BLaER1 (cell line): Measurements from ENCODE around the gene TRIM61.
"Not testable (repeated sequence)": the region's sequence is repeated elsewhere in the genome, so short reads cannot be mapped to it uniquely, and the experiment has no call there.

ENCODE experiments used
- H3K27ac ChIP-seq: shearing (Covaris generic); formaldehyde crosslinking; 2 replicates; pipeline ENCODE4 v1.8.1; 2022
- H3K27me3 ChIP-seq: shearing (Covaris generic); formaldehyde crosslinking; 2 replicates; pipeline ENCODE4 v1.8.1; 2022
- H3K36me3 ChIP-seq: shearing (Covaris generic); formaldehyde crosslinking; 2 replicates; pipeline ENCODE4 v1.8.1; 2022
- H3K4me1 ChIP-seq: shearing (Covaris generic); formaldehyde crosslinking; 2 replicates; pipeline ENCODE4 v1.8.1; 2022
- H3K4me2 ChIP-seq: shearing (Covaris generic); formaldehyde crosslinking; 2 replicates; pipeline ENCODE4 v1.8.1; 2022
- H3K4me3 ChIP-seq: shearing (Covaris generic); formaldehyde crosslinking; 2 replicates; pipeline ENCODE4 v1.8.1; 2022
- H3K9ac ChIP-seq: shearing (Covaris generic); formaldehyde crosslinking; 2 replicates; pipeline ENCODE4 v1.8.1; 2022
- H3K9me3 ChIP-seq: shearing (Covaris generic); formaldehyde crosslinking; 2 replicates; pipeline ENCODE4 v1.8.1; 2022
- H4K20me1 ChIP-seq: shearing (Covaris generic); formaldehyde crosslinking; 2 replicates; pipeline ENCODE4 v1.8.1; 2022
- Cebpa-rat ChIP-seq: shearing (Covaris generic); IDR thresholded peaks from 2 replicates; pipeline ENCODE4 v1.8.1; 2022

TRIM61 gene

GRCh38 chr4:165006456-165006855 lies 29.0 kb upstream of the TRIM61 start:
- Histone ChIP-seq H3K9ac (no peak overlapping the region), H3K27ac (no peak overlapping the region), H3K9me3 (no peaks in the 10 kb centered on the region), H3K36me3 (no peaks in the 10 kb centered on the region), H3K4me1 (no peaks in the 10 kb centered on the region), H4K20me1 (no peaks in the 10 kb centered on the region), H3K4me3 (no peak overlapping the region), H3K27me3 (no peaks in the 10 kb centered on the region), H3K4me2 (no peak overlapping the region)
- no peak for TF ChIP-seq Cebpa-rat

DNA sequence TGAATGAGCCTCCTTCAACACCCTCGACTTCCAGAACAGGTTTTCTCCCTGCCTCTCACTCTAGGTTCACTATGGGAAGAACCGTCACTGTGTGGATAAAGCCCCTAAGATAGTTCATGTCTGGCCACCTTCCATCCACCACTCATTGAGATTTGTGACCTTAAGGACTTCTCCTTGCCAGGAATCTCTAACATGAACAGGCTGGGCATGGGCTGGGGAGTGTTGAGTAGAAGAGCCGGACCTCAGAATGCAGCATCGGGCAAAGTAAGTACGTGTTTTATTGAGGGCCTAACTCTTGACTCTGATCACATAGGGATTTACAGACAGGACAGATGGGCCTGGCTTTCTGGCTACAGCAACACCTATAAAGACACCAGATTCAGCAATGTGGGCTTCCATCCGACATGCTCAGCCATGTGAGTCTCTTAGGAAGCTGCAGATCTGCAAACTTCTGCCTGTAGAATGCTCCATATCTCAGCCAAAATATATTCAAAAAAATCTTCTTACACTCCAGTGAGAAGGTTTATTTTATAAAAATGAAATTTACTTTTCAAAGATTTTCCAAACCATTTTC lies 28.0 kb upstream of the TRIM61 start:
- Histone ChIP-seq H4K20me1 (no peaks in the 10 kb centered on the region), H3K27me3 (no peaks in the 10 kb centered on the region), H3K9ac (no peak overlapping the region), H3K9me3 (no peaks in the 10 kb centered on the region), H3K4me3 (no peak overlapping the region), H3K36me3 (no peaks in the 10 kb centered on the region), H3K4me2 (no peak overlapping the region), H3K27ac (no peak overlapping the region), H3K4me1 (no peaks in the 10 kb centered on the region)
- no peak for TF ChIP-seq Cebpa-rat

DNA sequence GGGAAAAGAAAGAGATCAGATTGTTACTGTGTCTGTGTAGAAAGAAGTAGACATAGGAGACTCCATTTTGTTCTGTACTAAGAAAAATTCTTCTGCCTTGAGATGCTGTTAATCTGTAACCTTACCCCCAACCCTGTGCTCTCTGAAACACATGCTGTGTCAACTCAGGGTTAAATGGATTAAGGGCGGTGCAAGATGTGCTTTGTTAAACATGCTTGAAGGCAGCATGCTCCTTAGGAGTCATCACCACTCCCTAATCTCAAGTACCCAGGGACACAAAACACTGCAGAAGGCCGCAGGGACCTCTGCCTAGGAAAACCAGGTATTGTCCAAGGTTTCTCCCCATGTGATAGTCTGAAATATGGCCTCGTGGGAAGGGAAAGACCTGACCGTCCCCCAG lies 24.5 kb upstream of the TRIM61 start:
- H3K36me3 ChIP-seq, H3K9ac ChIP-seq, H3K27me3 ChIP-seq, H3K4me1 ChIP-seq, H3K9me3 ChIP-seq, H3K4me2 ChIP-seq, H3K4me3 ChIP-seq, H4K20me1 ChIP-seq, H3K27ac ChIP-seq: not testable (repeated sequence)

DNA sequence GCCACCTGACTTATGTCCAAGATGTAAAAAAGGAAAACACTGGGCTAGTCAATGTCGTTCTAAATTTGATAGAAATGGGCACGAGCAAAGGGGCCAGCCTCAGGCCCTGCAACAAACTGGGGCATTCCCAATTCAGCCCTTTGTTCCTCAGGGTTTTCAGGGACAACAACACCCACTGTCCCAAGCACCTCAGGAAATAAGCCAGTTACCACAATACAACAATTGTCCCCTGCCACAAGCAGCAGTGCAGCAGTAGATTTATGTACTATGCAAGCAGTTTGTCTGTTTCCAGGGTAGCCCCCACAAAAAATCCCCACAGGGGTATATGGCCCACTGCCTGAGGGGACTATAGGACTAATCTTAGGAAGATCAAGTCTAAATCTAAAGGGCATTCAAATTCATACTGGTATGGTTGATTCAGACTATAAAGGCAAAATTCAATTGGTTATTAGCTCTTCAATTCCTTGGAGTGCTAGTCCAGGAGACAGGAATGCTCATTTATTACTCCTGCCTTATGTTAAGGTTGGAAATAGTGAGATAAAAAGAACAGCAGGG lies 21.1 kb upstream of the TRIM61 start:
- H3K9me3 ChIP-seq, H3K27ac ChIP-seq, H3K4me1 ChIP-seq, H3K27me3 ChIP-seq, H4K20me1 ChIP-seq, H3K4me3 ChIP-seq, H3K9ac ChIP-seq, H3K4me2 ChIP-seq, H3K36me3 ChIP-seq: not testable (repeated sequence)

GRCh38 chr4:164997941-164998340 lies 20.5 kb upstream of the TRIM61 start:
- no peak for TF ChIP-seq Cebpa-rat

DNA sequence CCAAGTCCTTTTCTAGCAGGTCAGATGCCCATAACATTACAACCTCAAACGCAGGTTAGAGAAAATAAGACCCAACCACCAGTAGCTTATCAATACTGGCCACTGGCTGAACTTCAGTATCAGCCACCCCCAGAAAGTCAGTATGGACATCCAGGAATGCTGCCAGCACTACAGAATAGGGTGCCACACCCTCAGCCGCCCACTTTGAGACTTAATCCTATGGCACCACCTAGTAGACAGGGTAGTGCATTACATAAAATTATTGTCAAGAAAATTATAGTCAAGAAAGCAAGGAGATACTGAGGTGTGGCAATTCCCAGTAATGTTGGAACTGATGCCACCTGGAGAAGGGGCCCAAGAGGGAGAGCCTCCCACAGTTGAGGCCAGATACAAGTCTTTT lies 19.9 kb upstream of the TRIM61 start:
- no peak overlapping the region for H3K4me2 ChIP-seq
- H3K27me3 ChIP-seq = no peaks in the 10 kb centered on the region
- H3K36me3 ChIP-seq = no peaks in the 10 kb centered on the region
- no peaks in the 10 kb centered on the region for H3K4me1 ChIP-seq
- no peak overlapping the region for H3K9ac ChIP-seq
- no peak overlapping the region for H3K27ac ChIP-seq
- no peaks in the 10 kb centered on the region for H4K20me1 ChIP-seq
- no peaks in the 10 kb centered on the region for H3K9me3 ChIP-seq
- no peak overlapping the region for H3K4me3 ChIP-seq
- TF ChIP-seq Cebpa-rat = no peak

More at GRCh38 chr4:164997941-164998340, 20.5 kb upstream of the TRIM61 start:
- H3K9me3 ChIP-seq = no peaks in the 10 kb centered on the region
- no peaks in the 10 kb centered on the region for H3K27me3 ChIP-seq
- no peak overlapping the region for H3K9ac ChIP-seq
- no peaks in the 10 kb centered on the region for H3K36me3 ChIP-seq
- H3K4me2 ChIP-seq = no peak overlapping the region
- H3K4me1 ChIP-seq = no peaks in the 10 kb centered on the region
- H3K4me3 ChIP-seq = no peak overlapping the region
- no peak overlapping the region for H3K27ac ChIP-seq
- no peaks in the 10 kb centered on the region for H4K20me1 ChIP-seq

GRCh38 chr4:164996123-164996522 lies 18.7 kb upstream of the TRIM61 start:
- H3K9me3 ChIP-seq, H3K4me2 ChIP-seq, H3K9ac ChIP-seq, H3K4me3 ChIP-seq, H3K27me3 ChIP-seq, H3K27ac ChIP-seq, H3K36me3 ChIP-seq, H4K20me1 ChIP-seq, H3K4me1 ChIP-seq: not testable (repeated sequence)

GRCh38 chr4:164990786-164991185 lies 13.3 kb upstream of the TRIM61 start:
- H3K36me3 ChIP-seq, H3K9me3 ChIP-seq, H3K27me3 ChIP-seq, H3K27ac ChIP-seq, H4K20me1 ChIP-seq, H3K4me1 ChIP-seq, H3K4me2 ChIP-seq, H3K9ac ChIP-seq, H3K4me3 ChIP-seq: not testable (repeated sequence)

DNA sequence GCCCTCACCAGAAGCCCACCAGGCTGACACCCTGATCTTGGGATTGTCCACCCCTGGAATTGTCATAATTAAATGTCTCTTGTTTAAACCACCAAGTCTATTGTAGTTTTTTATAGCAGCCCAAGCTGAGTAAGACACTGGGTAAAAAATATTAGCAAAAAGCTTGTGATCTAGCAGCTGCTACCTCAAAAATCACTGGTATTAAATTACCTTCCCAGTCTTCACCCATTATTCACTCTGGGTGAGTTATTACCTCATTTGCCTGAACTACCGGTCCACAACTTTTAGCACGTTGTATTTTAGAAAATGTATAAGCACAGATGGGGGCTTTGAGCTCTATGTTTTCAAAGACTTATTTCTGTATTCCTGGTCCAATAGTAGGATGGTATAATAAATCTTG lies 12.0 kb upstream of the TRIM61 start:
- H3K4me2 ChIP-seq = no peak overlapping the region
- H3K4me1 ChIP-seq = no peaks in the 10 kb centered on the region
- no peaks in the 10 kb centered on the region for H3K27me3 ChIP-seq
- H3K27ac ChIP-seq = no peak overlapping the region
- H4K20me1 ChIP-seq = no peaks in the 10 kb centered on the region
- H3K4me3 ChIP-seq = no peak overlapping the region
- TF ChIP-seq Cebpa-rat = no peak
- H3K9me3 ChIP-seq = no peaks in the 10 kb centered on the region
- no peak overlapping the region for H3K9ac ChIP-seq
- H3K36me3 ChIP-seq = no peaks in the 10 kb centered on the region

DNA sequence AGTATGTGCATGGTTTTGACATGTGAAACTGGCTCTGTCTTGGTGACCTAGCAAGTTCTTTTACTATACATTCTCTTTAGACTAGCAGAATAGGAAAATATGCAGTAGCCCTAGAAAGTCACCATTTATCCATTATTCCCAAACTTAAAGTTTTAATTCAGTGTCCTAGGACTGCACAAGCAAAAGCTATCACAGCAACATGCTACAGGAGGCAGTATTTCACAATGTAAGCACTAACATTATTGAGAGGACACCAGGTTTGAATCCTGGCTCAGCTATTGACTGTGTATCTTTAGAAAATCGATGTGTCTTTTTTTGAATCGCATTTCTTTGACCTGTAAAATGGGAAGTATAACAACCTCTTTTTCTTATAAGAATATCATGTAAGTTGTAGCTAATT lies 5.5 kb downstream of the TRIM61 start:
- not testable (repeated sequence) for H3K9ac ChIP-seq, H3K4me1 ChIP-seq, H3K36me3 ChIP-seq, H3K4me2 ChIP-seq, H3K27me3 ChIP-seq, H3K4me3 ChIP-seq, H3K9me3 ChIP-seq, H3K27ac ChIP-seq, H4K20me1 ChIP-seq

DNA sequence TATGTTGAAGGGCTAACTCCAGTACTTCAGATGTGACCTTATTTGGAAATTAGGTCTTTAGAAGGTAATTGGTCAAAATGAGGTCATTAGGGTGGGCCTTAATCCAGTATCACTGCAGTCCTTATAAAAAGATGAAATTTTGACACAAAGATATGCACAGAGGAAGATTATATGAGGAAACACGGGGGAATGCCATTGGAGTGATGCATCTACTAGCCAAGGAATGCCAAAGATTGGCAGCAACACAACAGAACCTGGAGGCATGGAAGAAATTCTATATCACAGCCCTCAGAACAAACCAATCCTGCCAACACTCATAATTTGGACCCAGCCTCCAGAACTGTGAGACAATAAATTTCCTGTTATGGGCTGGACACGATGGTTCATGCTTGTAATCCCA lies 17.6 kb downstream of the TRIM61 start:
- no peak for TF ChIP-seq Cebpa-rat

GRCh38 chr4:164959421-164959820 lies 18.0 kb downstream of the TRIM61 start:
- H3K4me1 ChIP-seq, H3K4me3 ChIP-seq, H4K20me1 ChIP-seq, H3K36me3 ChIP-seq, H3K4me2 ChIP-seq, H3K9ac ChIP-seq, H3K27me3 ChIP-seq, H3K9me3 ChIP-seq, H3K27ac ChIP-seq: not testable (repeated sequence)

More for the DNA sequence above, 17.6 kb downstream of the TRIM61 start:
- Histone ChIP-seq H3K4me2 (no peak overlapping the region), H3K27me3 (no peaks in the 10 kb centered on the region), H3K9ac (no peak overlapping the region), H3K4me1 (no peaks in the 10 kb centered on the region), H4K20me1 (no peaks in the 10 kb centered on the region), H3K36me3 (no peaks in the 10 kb centered on the region), H3K9me3 (no peaks in the 10 kb centered on the region), H3K4me3 (no peak overlapping the region), H3K27ac (no peak overlapping the region)
